ENCODE measurements around the gene ZFP36L2. TPM values are rescaled to one million over a fixed set of nuclear protein-coding genes. Genes with fewer than 3 reads are reported as not detected.

The ZFP36L2 gene
- total RNA-seq, 1 donor from 2014 or later: 206 TPM

GRCh38 chr2:43230951-43231827 lies 4.8 kb upstream of the ZFP36L2 start:
- Histone ChIP-seq H3K4me3 (no peak overlapping the region), H3K27ac (no peak overlapping the region), H3K27me3 (no peaks in the 10 kb centered on the region), H3K4me1 (peaks cover 21% of the 10 kb centered on the region), H3K36me3 (peaks cover 0 to 9% of the 10 kb centered on the region in 2 donors), H3K9me3 (no peaks in the 10 kb centered on the region)
- intact Hi-C loops (cut with DNase I): loop anchor here (2.0 kb wide), 1 partner anchor 254 kb away; no protein-coding TSS in a partner anchor
- TF ChIP-seq POLR2A (IDR thresholded peaks at IDR 0.05) (no peak), POLR2AphosphoS5 (IDR thresholded peaks at IDR 0.05; ENCODE audit: insufficient read depth in 1 of 2, low read depth in 1 of 2) (no peak), CTCF (IDR thresholded peaks at IDR 0.05) (no peak)
- DNase-seq (ENCODE audit: extremely low spot score in 2 of 2): no peak

GRCh38 chr2:43230351-43230885 lies 4.0 kb upstream of the ZFP36L2 start:
- H3K4me1 ChIP-seq: peaks cover 21% of the 10 kb centered on the region
- no peaks in the 10 kb centered on the region for H3K9me3 ChIP-seq
- DNase-seq (ENCODE audit: extremely low spot score in 2 of 2): no peak
- intact Hi-C loops (cut with DNase I): loop anchor here (2.0 kb wide), 1 partner anchor 254 kb away; no protein-coding TSS in a partner anchor
- no peaks in the 10 kb centered on the region for H3K27me3 ChIP-seq
- H3K36me3 ChIP-seq: peaks cover 0 to 13% of the 10 kb centered on the region in 2 donors
- TF ChIP-seq POLR2AphosphoS5 (IDR thresholded peaks at IDR 0.05; ENCODE audit: insufficient read depth in 1 of 2, low read depth in 1 of 2) (no peak), CTCF (IDR thresholded peaks at IDR 0.05) (no peak), POLR2A (IDR thresholded peaks at IDR 0.05) (no peak)
- H3K4me3 ChIP-seq: no peak overlapping the region
- no peak overlapping the region for H3K27ac ChIP-seq

- Histone ChIP-seq H3K27ac (peak overlapping the region; percentile 98), H3K4me3 (peak overlapping the region in 1 of 2 donors; percentile 99), H3K4me1 (peaks cover 21% of the 10 kb centered on the region), H3K9me3 (no peaks in the 10 kb centered on the region), H3K36me3 (peaks cover 0 to 27% of the 10 kb centered on the region in 2 donors), H3K27me3 (no peaks in the 10 kb centered on the region)
- intact Hi-C loops (cut with DNase I): loop anchor here (2.0 to 10.0 kb wide), 6 partner anchors 157 to 364 kb away; no protein-coding TSS in a partner anchor
- no peak for TF ChIP-seq CTCF (IDR thresholded peaks at IDR 0.05)
- TF ChIP-seq POLR2A (IDR thresholded peaks at IDR 0.05): no peak
- no peak for TF ChIP-seq POLR2AphosphoS5 (IDR thresholded peaks at IDR 0.05; ENCODE audit: insufficient read depth in 1 of 2, low read depth in 1 of 2)
- DNase-seq (ENCODE audit: extremely low spot score in 2 of 2): no peak
Measured at GRCh38 chr2:43228756-43229659, 2.6 kb upstream of the ZFP36L2 start.

GRCh38 chr2:43228321-43228751 lies 1.9 kb upstream of the ZFP36L2 start:
- H3K4me1 ChIP-seq: peaks cover 21% of the 10 kb centered on the region
- peak in 1 of 2 donors; percentile 92 for DNase-seq (ENCODE audit: extremely low spot score in 2 of 2)
- H3K4me3 ChIP-seq: peak overlapping the region; percentile 97 to 99
- TF ChIP-seq POLR2AphosphoS5 (IDR thresholded peaks at IDR 0.05; ENCODE audit: insufficient read depth in 1 of 2, low read depth in 1 of 2) (no peak), CTCF (IDR thresholded peaks at IDR 0.05) (no peak)
- peak overlapping the region; percentile 98 for H3K27ac ChIP-seq
- intact Hi-C loops (cut with DNase I): loop anchor here (2.0 to 10.0 kb wide), 6 partner anchors 156 to 364 kb away; no protein-coding TSS in a partner anchor
- no peaks in the 10 kb centered on the region for H3K9me3 ChIP-seq
- H3K27me3 ChIP-seq: no peaks in the 10 kb centered on the region
- H3K36me3 ChIP-seq: peaks cover 0 to 33% of the 10 kb centered on the region in 2 donors

Measured in vagina (tissue), 2 donors.